Liver (tissue), 9 donors: ENCODE data around the gene LRMDA. TPM values are rescaled to one million over a fixed set of nuclear protein-coding genes. Genes with fewer than 3 reads are reported as not detected.

Experiments used
- DNase-seq: peaks from one replicate; pipeline ENCODE4 v3.0.0-alpha.2; 2017; ENCODE audit warnings: low spot score
- H3K27ac ChIP-seq, 2 donors: one replicate each; pipeline ENCODE4 v1.7.0; 2013; ENCODE audit warnings: inconsistent platforms in 2 of 2, low read length in 2 of 2, control low read depth in 1 of 2, low read depth in 1 of 2, mild to moderate bottlenecking in 1 of 2
- H3K27me3 ChIP-seq, 4 donors: one replicate each; pipeline versions ENCODE4 v1.6.1 to v1.7.0; 2013; ENCODE audit warnings: low read length in 3 of 4, inconsistent platforms in 1 of 4, mild to moderate bottlenecking in 1 of 4, moderate library complexity in 1 of 4; ENCODE audit not compliant: control insufficient read depth in 4 of 4, insufficient read depth in 4 of 4
- H3K36me3 ChIP-seq, 4 donors: one replicate each; pipeline versions ENCODE4 v1.6.1 to v1.7.0; 2013; ENCODE audit warnings: low read length in 3 of 4, mild to moderate bottlenecking in 3 of 4, low read depth in 1 of 4, moderate library complexity in 1 of 4; ENCODE audit not compliant: control insufficient read depth in 4 of 4, insufficient read depth in 3 of 4
- H3K4me1 ChIP-seq, 4 donors: one replicate each; pipeline versions ENCODE4 v1.6.1 to v1.7.0; 2013; ENCODE audit warnings: low read length in 3 of 4, mild to moderate bottlenecking in 3 of 4, moderate library complexity in 1 of 4; ENCODE audit not compliant: control insufficient read depth in 4 of 4, insufficient read depth in 4 of 4
- H3K4me3 ChIP-seq, 3 donors: one replicate each; pipeline versions ENCODE4 v1.6.1 to v1.7.0; 2013; ENCODE audit warnings: low read length in 3 of 3, control low read depth in 1 of 3, low read depth in 1 of 3, mild to moderate bottlenecking in 1 of 3
- H3K9ac ChIP-seq, 2 donors: one replicate each; pipeline ENCODE4 v1.7.0; 2013; ENCODE audit warnings: low read length in 2 of 2, mild to moderate bottlenecking in 2 of 2, moderate library complexity in 2 of 2, control low read depth in 1 of 2, low read depth in 1 of 2
- H3K9me3 ChIP-seq, 4 donors: one replicate each; pipeline versions ENCODE4 v1.6.1 to v1.7.0; 2013; ENCODE audit warnings: low read length in 3 of 4; ENCODE audit not compliant: control insufficient read depth in 4 of 4
- EGR1 ChIP-seq, 2 donors: IDR thresholded peaks; 2 replicates each; pipeline ENCODE4 v1.6.1; 2016 to 2018; ENCODE audit warnings: antibody characterized with exemption in 2 of 2, low read depth in 2 of 2
- FOXA1 ChIP-seq: IDR thresholded peaks from 2 replicates; pipeline ENCODE4 v1.6.1; 2016; ENCODE audit warnings: antibody characterized with exemption
- FOXA2 ChIP-seq: IDR thresholded peaks from 2 replicates; pipeline ENCODE4 v1.6.1; 2016; ENCODE audit warnings: antibody characterized with exemption
- GABPA ChIP-seq, 2 donors: IDR thresholded peaks in 1 of 2; conservative IDR thresholded peaks in 1 of 2; 2 replicates each; pipeline ENCODE4 v1.6.1; 2016; ENCODE audit warnings: antibody characterized with exemption in 2 of 2, mild to moderate bottlenecking in 1 of 2, moderate library complexity in 1 of 2
- HNF4A ChIP-seq, 2 donors: conservative IDR thresholded peaks; 2 replicates each; pipeline ENCODE4 v1.6.1; 2016; ENCODE audit warnings: antibody characterized with exemption in 2 of 2, mild to moderate bottlenecking in 2 of 2
- HNF4G ChIP-seq: IDR thresholded peaks from 2 replicates; pipeline ENCODE4 v1.6.1; 2016; ENCODE audit warnings: antibody characterized with exemption
- JUND ChIP-seq, 2 donors: IDR thresholded peaks; 2 replicates each; pipeline ENCODE4 v1.6.1; 2016; ENCODE audit warnings: antibody characterized with exemption in 2 of 2
- NR2F2 ChIP-seq: IDR thresholded peaks from 2 replicates; pipeline ENCODE4 v1.6.1; 2016; ENCODE audit warnings: antibody characterized with exemption
- RAD21 ChIP-seq, 2 donors: IDR thresholded peaks; 2 replicates each; pipeline ENCODE4 v1.6.1; 2016; ENCODE audit warnings: antibody characterized with exemption in 2 of 2, mild to moderate bottlenecking in 2 of 2
- RXRA ChIP-seq, 2 donors: IDR thresholded peaks; 2 replicates each; pipeline ENCODE4 v1.6.1; 2017 to 2018; ENCODE audit warnings: antibody characterized with exemption in 2 of 2, mild to moderate bottlenecking in 1 of 2
- SP1 ChIP-seq: IDR thresholded peaks from 2 replicates; pipeline ENCODE4 v1.6.1; 2018; ENCODE audit warnings: antibody characterized with exemption, mild to moderate bottlenecking
- TAF1 ChIP-seq: conservative IDR thresholded peaks from 2 replicates; pipeline ENCODE4 v1.6.1; 2016; ENCODE audit warnings: antibody characterized with exemption, mild to moderate bottlenecking
- YY1 ChIP-seq: IDR thresholded peaks from 2 replicates; pipeline ENCODE4 v1.6.1; 2016; ENCODE audit warnings: antibody characterized with exemption, mild to moderate bottlenecking
- WGBS: extraction: QIAGEN DNeasy Blood & Tissue Kit; methylation state at CpG from one replicate; pipeline ENCODE4 v1.1.7; 2013; 5-methylcytosine and 5-hydroxymethylcytosine counted together
- polyA plus RNA-seq, 2 donors: library from polyadenylated mRNA; stranded (reverse) in 1 of 2; unstranded in 1 of 2; fragments of 200-250 nt in 1 of 2; fragments of >200 nt in 1 of 2; fragmentation: Nextera tagmentation in 1 of 2; extraction: Ambion mirVana in 1 of 2; gene quantifications; one replicate each; pipeline versions ENCODE4 v1.2.1 to v1.2.3, GENCODE V29; 2013 to 2015
- total RNA-seq, 2 donors: library from RNA; depleted of rRNA; stranded (reverse); fragments of >200 nt; gene quantifications; one replicate each; pipeline ENCODE4 v1.2.3, GENCODE V29; 2014
- TF ChIP-seq, protein P1 (sequence below): IDR thresholded peaks from 2 replicates; pipeline ENCODE4 v1.6.1; 2016; ENCODE audit warnings: antibody characterized with exemption
- TF ChIP-seq, protein P2 (sequence below): IDR thresholded peaks from 2 replicates; pipeline ENCODE4 v1.6.1; 2016; ENCODE audit warnings: antibody characterized with exemption
- TF ChIP-seq, protein P3 (sequence below): IDR thresholded peaks from 2 replicates; pipeline ENCODE4 v1.6.1; 2016; ENCODE audit warnings: antibody characterized with exemption, mild to moderate bottlenecking
- TF ChIP-seq, protein P4 (sequence below): fragments of 150-350 bp; IDR thresholded peaks from 2 replicates; pipeline ENCODE4 v1.5.1; 2017; ENCODE audit warnings: improper control_type of control experiment, low read depth, low read length; ENCODE audit not compliant: missing input control
- TF ChIP-seq, protein P5 (sequence below): IDR thresholded peaks from 2 replicates; pipeline ENCODE4 v1.6.1; 2016; ENCODE audit warnings: antibody characterized with exemption
- donor health status: healthy.
- donor health status: healthy.
- donor health status: healthy.
- donor health status: healthy.
- donor health status: healthy.

LRMDA gene
- total and polyA plus RNA-seq, 4 donors, result 7.9 to 15.8 (median 11.3) TPM

DNA sequence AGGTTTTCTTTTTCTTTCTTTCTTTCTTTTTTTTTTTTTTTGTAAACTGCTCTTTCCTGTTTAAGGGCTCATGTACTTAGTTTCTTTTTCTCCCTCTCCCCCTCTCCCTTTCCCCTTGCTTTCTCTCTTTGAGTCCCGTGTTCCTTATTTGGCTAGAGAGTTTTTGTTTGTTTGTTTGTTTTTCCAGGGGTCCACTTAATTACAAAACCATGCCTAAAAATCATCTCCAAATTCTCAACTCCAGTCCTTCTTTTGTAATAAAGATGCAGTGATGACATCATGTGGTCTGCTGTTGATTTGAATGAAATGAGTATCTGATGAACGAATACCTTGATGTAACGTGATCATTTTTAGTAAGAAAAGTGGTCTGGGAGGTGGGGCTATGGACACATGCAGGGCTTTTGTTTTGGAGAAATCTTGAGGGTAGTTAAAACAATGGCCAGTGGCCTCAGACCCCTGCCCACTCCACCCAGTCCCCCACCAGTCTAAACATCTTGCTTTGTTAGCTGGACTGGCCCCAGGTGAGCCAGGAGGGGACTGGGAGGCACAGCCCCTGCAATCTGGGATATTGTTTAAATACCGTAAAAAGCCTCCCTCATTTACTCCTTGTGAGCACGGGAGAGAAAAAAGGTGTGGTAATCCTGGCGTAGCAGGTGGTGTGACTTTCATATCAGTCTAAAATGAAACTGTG is 165.7 kb downstream of the LRMDA start:
- no peak for DNase-seq
- no peaks in the 10 kb centered on the region for H3K9me3 ChIP-seq
- WGBS, result 83% methylated on average over 6 of the region's 6 CpGs

DNA sequence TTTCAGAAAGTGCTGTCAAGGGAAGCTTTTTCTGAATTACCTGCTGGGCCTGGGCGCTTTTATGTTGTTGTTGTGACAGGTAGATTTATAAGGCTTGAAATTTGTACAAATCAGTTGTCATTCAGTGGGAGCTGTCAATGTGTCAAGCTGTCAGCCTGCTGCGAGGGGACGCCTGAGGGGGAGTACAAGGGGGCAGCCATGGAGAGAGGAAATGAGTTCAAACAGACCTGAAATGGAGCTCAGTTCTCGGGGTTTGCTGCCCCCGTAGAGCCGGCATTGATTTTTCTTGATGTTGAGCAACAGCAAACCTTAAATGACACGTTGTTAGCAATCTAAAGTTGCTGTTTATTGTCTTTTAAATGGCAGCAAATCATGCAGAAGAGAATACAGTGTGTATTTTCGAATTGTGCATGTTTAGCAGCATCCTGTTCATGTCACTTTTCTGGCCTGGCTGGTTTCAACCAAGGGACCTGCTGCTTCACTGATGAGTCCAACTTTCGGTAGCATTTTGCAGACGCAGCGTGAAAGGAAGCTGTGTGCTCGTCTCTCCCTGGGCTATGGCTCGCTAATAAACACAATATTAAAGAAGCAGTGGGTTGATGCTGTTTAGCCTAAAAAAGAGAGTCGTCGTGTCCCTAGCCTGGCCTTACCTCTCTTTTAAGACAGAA is 166.5 kb downstream of the LRMDA start:
- no peak overlapping the region for H3K9ac ChIP-seq
- TF ChIP-seq EGR1 (IDR thresholded peaks at IDR 0.05; ENCODE audit: low read depth in 2 of 2) (no peak), GABPA (IDR thresholded peaks at IDR 0.05 in 1 of 2, conservative IDR thresholded peaks at IDR 0.05 in 1 of 2) (no peak), FOXA1 (no peak), RXRA (IDR thresholded peaks at IDR 0.05) (peak; percentile 8 to 12)
- whole genome bisulfite sequencing, result 58% methylated on average over 15 of the region's 15 CpGs
- H3K4me1 ChIP-seq, result peaks cover 0 to 37% (median 29%) of the 10 kb centered on the region in 4 donors
- H3K9me3 ChIP-seq, result no peaks in the 10 kb centered on the region
- H3K4me3 ChIP-seq, result no peak overlapping the region
- DNase-seq, result no peak
- no peak overlapping the region for H3K27ac ChIP-seq
- H3K36me3 ChIP-seq, result no peaks in the 10 kb centered on the region
- H3K27me3 ChIP-seq, result no peaks in the 10 kb centered on the region

More for the DNA sequence above, 165.7 kb downstream of the LRMDA start:
- TF ChIP-seq SP1 (no peak), YY1 (no peak), HNF4A (conservative IDR thresholded peaks at IDR 0.05) (no peak), RAD21 (IDR thresholded peaks at IDR 0.05) (no peak), TAF1 (no peak), FOXA1 (no peak), EGR1 (IDR thresholded peaks at IDR 0.05; ENCODE audit: low read depth in 2 of 2) (no peak), GABPA (IDR thresholded peaks at IDR 0.05 in 1 of 2, conservative IDR thresholded peaks at IDR 0.05 in 1 of 2) (no peak)
- TF ChIP-seq, protein P1, sequence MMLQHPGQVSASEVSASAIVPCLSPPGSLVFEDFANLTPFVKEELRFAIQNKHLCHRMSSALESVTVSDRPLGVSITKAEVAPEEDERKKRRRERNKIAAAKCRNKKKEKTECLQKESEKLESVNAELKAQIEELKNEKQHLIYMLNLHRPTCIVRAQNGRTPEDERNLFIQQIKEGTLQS, result no peak
- H3K27ac ChIP-seq, result no peak overlapping the region
- H3K4me3 ChIP-seq, result no peak overlapping the region
- no peaks in the 10 kb centered on the region for H3K36me3 ChIP-seq
- H3K27me3 ChIP-seq, result no peaks in the 10 kb centered on the region
- peaks cover 1 to 44% (median 34%) of the 10 kb centered on the region in 4 donors for H3K4me1 ChIP-seq
- H3K9ac ChIP-seq, result no peak overlapping the region

DNA sequence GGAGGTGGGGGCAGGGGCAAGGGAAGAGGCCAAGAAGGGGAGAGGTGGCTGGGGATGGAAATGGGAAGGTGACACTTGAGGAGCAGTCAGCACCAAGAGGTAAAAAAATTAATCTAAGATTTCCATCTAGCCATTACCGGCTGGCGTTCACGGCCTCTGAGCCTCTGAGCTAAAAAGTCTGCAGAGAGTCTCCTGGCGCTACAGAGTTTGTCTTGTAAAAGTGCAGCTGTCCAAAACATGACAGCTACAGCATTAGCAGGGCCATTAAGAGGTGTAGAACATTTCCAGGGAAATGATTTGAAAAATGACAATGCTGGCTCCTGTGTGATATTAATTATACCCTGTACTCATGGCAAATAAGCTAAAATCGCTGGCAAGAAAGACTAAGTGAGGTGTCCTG is 167.6 kb downstream of the LRMDA start:
- no peak for DNase-seq
- Histone ChIP-seq H3K36me3 (no peaks in the 10 kb centered on the region), H3K4me1 (peaks cover 0 to 28% (median 21%) of the 10 kb centered on the region in 4 donors), H3K9ac (no peak overlapping the region), H3K27ac (no peak overlapping the region), H3K27me3 (no peaks in the 10 kb centered on the region), H3K4me3 (no peak overlapping the region), H3K9me3 (no peaks in the 10 kb centered on the region)
- WGBS, result 98% methylated on average over 5 of the region's 5 CpGs
- no peak for TF ChIP-seq FOXA2
- no peak for TF ChIP-seq JUND (IDR thresholded peaks at IDR 0.05)
- TF ChIP-seq EGR1 (IDR thresholded peaks at IDR 0.05; ENCODE audit: low read depth in 2 of 2), result no peak
- no peak for TF ChIP-seq YY1
- TF ChIP-seq, protein P1, result no peak
- TF ChIP-seq, protein P2, sequence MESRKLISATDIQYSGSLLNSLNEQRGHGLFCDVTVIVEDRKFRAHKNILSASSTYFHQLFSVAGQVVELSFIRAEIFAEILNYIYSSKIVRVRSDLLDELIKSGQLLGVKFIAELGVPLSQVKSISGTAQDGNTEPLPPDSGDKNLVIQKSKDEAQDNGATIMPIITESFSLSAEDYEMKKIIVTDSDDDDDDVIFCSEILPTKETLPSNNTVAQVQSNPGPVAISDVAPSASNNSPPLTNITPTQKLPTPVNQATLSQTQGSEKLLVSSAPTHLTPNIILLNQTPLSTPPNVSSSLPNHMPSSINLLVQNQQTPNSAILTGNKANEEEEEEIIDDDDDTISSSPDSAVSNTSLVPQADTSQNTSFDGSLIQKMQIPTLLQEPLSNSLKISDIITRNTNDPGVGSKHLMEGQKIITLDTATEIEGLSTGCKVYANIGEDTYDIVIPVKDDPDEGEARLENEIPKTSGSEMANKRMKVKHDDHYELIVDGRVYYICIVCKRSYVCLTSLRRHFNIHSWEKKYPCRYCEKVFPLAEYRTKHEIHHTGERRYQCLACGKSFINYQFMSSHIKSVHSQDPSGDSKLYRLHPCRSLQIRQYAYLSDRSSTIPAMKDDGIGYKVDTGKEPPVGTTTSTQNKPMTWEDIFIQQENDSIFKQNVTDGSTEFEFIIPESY, result no peak
- TF ChIP-seq FOXA1, result no peak
- no peak for TF ChIP-seq RAD21 (IDR thresholded peaks at IDR 0.05)
- TF ChIP-seq SP1, result no peak
- TF ChIP-seq NR2F2, result no peak
- no peak for TF ChIP-seq HNF4A (conservative IDR thresholded peaks at IDR 0.05)
- TF ChIP-seq, protein P3, sequence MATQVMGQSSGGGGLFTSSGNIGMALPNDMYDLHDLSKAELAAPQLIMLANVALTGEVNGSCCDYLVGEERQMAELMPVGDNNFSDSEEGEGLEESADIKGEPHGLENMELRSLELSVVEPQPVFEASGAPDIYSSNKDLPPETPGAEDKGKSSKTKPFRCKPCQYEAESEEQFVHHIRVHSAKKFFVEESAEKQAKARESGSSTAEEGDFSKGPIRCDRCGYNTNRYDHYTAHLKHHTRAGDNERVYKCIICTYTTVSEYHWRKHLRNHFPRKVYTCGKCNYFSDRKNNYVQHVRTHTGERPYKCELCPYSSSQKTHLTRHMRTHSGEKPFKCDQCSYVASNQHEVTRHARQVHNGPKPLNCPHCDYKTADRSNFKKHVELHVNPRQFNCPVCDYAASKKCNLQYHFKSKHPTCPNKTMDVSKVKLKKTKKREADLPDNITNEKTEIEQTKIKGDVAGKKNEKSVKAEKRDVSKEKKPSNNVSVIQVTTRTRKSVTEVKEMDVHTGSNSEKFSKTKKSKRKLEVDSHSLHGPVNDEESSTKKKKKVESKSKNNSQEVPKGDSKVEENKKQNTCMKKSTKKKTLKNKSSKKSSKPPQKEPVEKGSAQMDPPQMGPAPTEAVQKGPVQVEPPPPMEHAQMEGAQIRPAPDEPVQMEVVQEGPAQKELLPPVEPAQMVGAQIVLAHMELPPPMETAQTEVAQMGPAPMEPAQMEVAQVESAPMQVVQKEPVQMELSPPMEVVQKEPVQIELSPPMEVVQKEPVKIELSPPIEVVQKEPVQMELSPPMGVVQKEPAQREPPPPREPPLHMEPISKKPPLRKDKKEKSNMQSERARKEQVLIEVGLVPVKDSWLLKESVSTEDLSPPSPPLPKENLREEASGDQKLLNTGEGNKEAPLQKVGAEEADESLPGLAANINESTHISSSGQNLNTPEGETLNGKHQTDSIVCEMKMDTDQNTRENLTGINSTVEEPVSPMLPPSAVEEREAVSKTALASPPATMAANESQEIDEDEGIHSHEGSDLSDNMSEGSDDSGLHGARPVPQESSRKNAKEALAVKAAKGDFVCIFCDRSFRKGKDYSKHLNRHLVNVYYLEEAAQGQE, result no peak
- TF ChIP-seq, protein P4, sequence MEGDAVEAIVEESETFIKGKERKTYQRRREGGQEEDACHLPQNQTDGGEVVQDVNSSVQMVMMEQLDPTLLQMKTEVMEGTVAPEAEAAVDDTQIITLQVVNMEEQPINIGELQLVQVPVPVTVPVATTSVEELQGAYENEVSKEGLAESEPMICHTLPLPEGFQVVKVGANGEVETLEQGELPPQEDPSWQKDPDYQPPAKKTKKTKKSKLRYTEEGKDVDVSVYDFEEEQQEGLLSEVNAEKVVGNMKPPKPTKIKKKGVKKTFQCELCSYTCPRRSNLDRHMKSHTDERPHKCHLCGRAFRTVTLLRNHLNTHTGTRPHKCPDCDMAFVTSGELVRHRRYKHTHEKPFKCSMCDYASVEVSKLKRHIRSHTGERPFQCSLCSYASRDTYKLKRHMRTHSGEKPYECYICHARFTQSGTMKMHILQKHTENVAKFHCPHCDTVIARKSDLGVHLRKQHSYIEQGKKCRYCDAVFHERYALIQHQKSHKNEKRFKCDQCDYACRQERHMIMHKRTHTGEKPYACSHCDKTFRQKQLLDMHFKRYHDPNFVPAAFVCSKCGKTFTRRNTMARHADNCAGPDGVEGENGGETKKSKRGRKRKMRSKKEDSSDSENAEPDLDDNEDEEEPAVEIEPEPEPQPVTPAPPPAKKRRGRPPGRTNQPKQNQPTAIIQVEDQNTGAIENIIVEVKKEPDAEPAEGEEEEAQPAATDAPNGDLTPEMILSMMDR, result no peak
- no peak for TF ChIP-seq HNF4G
- TF ChIP-seq, protein P5, sequence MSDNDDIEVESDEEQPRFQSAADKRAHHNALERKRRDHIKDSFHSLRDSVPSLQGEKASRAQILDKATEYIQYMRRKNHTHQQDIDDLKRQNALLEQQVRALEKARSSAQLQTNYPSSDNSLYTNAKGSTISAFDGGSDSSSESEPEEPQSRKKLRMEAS, result no peak
- TF ChIP-seq TAF1, result no peak
- no peak for TF ChIP-seq RXRA (IDR thresholded peaks at IDR 0.05)
